Ovary (tissue), 9 donors: ENCODE measurements around the gene CXCL3. TPM values are rescaled to one million over a fixed set of nuclear protein-coding genes. Genes with fewer than 3 reads are reported as not detected.

Source experiments
- DNase-seq, 5 donors: peaks; one replicate each; pipeline ENCODE4 v3.0.0-alpha.2; 2019 to 2020
- H3K27ac ChIP-seq, 2 donors: fragments of 200-600 bp; one replicate each; pipeline versions ENCODE4 v1.5.1 to v1.8.0; 2019 to 2022
- H3K27me3 ChIP-seq: fragments of 200-600 bp; one replicate; pipeline ENCODE4 v1.8.0; 2022
- H3K36me3 ChIP-seq: fragments of 200-600 bp; sonication (generic); one replicate; pipeline ENCODE4 v1.5.1; 2019
- H3K4me1 ChIP-seq: one replicate; pipeline ENCODE4 v1.8.1; 2013; ENCODE audit warnings: mild to moderate bottlenecking, moderate library complexity; ENCODE audit not compliant: insufficient read depth
- H3K4me3 ChIP-seq: fragments of 200-600 bp; sonication (generic); one replicate; pipeline ENCODE4 v1.5.1; 2017
- H3K9me3 ChIP-seq, 2 donors: fragments of 200-600 bp in 1 of 2; sonication (generic) in 1 of 2; one replicate each; pipeline versions ENCODE4 v1.5.1 to v1.8.1; 2013 to 2019; ENCODE audit warnings: mild to moderate bottlenecking in 1 of 2, moderate library complexity in 1 of 2
- CTCF ChIP-seq, 3 donors: fragments of 450-650 bp in 2 of 3; fragments of 200-600 bp in 1 of 3; IDR thresholded peaks; one replicate each; pipeline versions ENCODE4 v1.5.1 to v1.8.0; 2016 to 2022; ENCODE audit warnings: antibody characterized with exemption in 3 of 3, mild to moderate bottlenecking in 1 of 3
- EP300 ChIP-seq: sonication (generic); formaldehyde crosslinking; IDR thresholded peaks from one replicate; pipeline ENCODE4 v1.6.1; 2017; ENCODE audit warnings: antibody characterized with exemption
- POLR2A ChIP-seq: fragments of 450-650 bp; IDR thresholded peaks from one replicate; pipeline ENCODE4 v1.6.1; 2017; ENCODE audit warnings: antibody characterized with exemption, mild to moderate bottlenecking, moderate library complexity
- WGBS, 3 donors: extraction: QIAGEN DNeasy Blood & Tissue Kit in 1 of 3; methylation state at CpG; one replicate each; pipeline versions ENCODE4 v1.1.5 to v1.1.7; 2013 to 2017; 5-methylcytosine and 5-hydroxymethylcytosine counted together
- intact Hi-C, 4 donors: fragments of 100-400 bp; cut with DNase I; formaldehyde crosslinking; loops; one replicate each; pipeline versions ENCODE4 v1.11.0 to v1.15.1; 2022 to 2023
- polyA plus RNA-seq, 2 donors: library from polyadenylated mRNA; stranded (reverse); fragments of 200-250 nt in 1 of 2; fragments of 350-450 nt in 1 of 2; fragmentation: Illumina TruSeq in 1 of 2; extraction: RNeasy Lipid Tissue Mini Kit (QIAGEN cat#74804) in 1 of 2; gene quantifications; one replicate each; pipeline ENCODE4 v1.2.3, GENCODE V29; 2013 to 2014
- small RNA-seq: library from RNA; depleted of rRNA; stranded (forward); fragments of <200 nt; gene quantifications from one replicate; pipeline ENCODE3, GENCODE V24; 2016
- total RNA-seq, 7 donors: library from RNA; depleted of rRNA in 2 of 7; stranded (reverse); fragments of >200 nt in 2 of 7; fragmentation: NEBNext Ultra II Directional in 3 of 7; extraction: Animal tissue kit (Norgen Biotek cat#: 25700) in 3 of 7; gene quantifications; one replicate each; pipeline versions ENCODE4 v1.1.0 to v1.2.4, GENCODE V29; 2016 to 2023
- donor health status: DM: no; HTN: no; CAD: no; lungs with moderate emphysema.
- donor health status: DM: no; HTN: no; CAD: no.
- donor health status: Bipolar disorder and iron deficiency.
- donor health status: DM: yes; HTN: yes; CAD: no.
- donor health status: DM: no; HTN: no; CAD: no.
- donor health status: DM: yes; HTN: yes; CAD: no.

CXCL3 gene
- total and polyA plus RNA-seq, 9 donors: 0.25 to 17.5 (median 0.72) TPM

- 88 to 91% (median 89%) methylated on average over 9 of the region's 9 CpGs for WGBS, 3 donors
- Histone ChIP-seq H3K27me3 (no peaks in the 10 kb centered on the region), H3K4me3 (no peak overlapping the region), H3K9me3 (no peaks in the 10 kb centered on the region), H3K27ac (no peak overlapping the region), H3K36me3 (no peaks in the 10 kb centered on the region), H3K4me1 (no peaks in the 10 kb centered on the region)
- no peak for TF ChIP-seq POLR2A
- TF ChIP-seq EP300: no peak
- TF ChIP-seq CTCF (IDR thresholded peaks at IDR 0.05): no peak
- DNase-seq: no peak
- intact Hi-C loops: no loop called here
Measured at GRCh38 chr4:73990988-73991741, 47.3 kb downstream of the CXCL3 start.

GRCh38 chr4:73989928-73990327, 48.6 kb downstream of the CXCL3 start:
- Histone ChIP-seq H3K27ac (no peak overlapping the region), H3K4me1 (no peaks in the 10 kb centered on the region), H3K27me3 (no peaks in the 10 kb centered on the region), H3K36me3 (no peaks in the 10 kb centered on the region), H3K4me3 (no peak overlapping the region), H3K9me3 (no peaks in the 10 kb centered on the region)
- no peak for DNase-seq
- TF ChIP-seq CTCF (IDR thresholded peaks at IDR 0.05): no peak
- no peak for TF ChIP-seq POLR2A
- no peak for TF ChIP-seq EP300
- intact Hi-C loops: no loop called here
- WGBS, 3 donors: 74 to 86% (median 84%) methylated on average over 5 of the region's 5 CpGs

- H3K27me3 ChIP-seq: no peaks in the 10 kb centered on the region
- DNase-seq: no peak
- no peaks in the 10 kb centered on the region for H3K9me3 ChIP-seq
- intact Hi-C loops: no loop called here
- H3K36me3 ChIP-seq: no peaks in the 10 kb centered on the region
- WGBS, 3 donors: 68 to 73% (median 72%) methylated on average over 3 of the region's 3 CpGs
- H3K4me3 ChIP-seq: no peak overlapping the region
- no peaks in the 10 kb centered on the region for H3K4me1 ChIP-seq
- H3K27ac ChIP-seq: no peak overlapping the region
- no peak for TF ChIP-seq POLR2A
- no peak for TF ChIP-seq CTCF (IDR thresholded peaks at IDR 0.05)
- TF ChIP-seq EP300: no peak
Measured at GRCh38 chr4:73989031-73989430, 49.5 kb downstream of the CXCL3 start.

GRCh38 chr4:73988061-73988460, 50.4 kb downstream of the CXCL3 start, which contains the start of gene PPBP:
PPBP (minus strand) TSS chr4:73988190; CDS start chr4:73988103, 87 bp downstream.
- Histone ChIP-seq H3K27ac (no peak within 1 kb of the TSS), H3K27me3 (no peaks in the 10 kb centered on the region), H3K4me3 (no peak within 1 kb of the TSS), H3K36me3 (no peaks in the 10 kb centered on the region), H3K4me1 (no peaks in the 10 kb centered on the region), H3K9me3 (no peaks in the 10 kb centered on the region)
- WGBS, 3 donors: 76 to 88% (median 85%) methylated on average over 2 of the region's 2 CpGs
- intact Hi-C loops: no loop called here
- TF ChIP-seq POLR2A: no peak
- DNase-seq: no peak

Small RNA genes lying within 50 kb of the gene (small RNA-seq; reads per million reads assigned to genes)
- not detected for gene RN7SL218P

Other genes with a start within 250 kb of the CXCL3 start
- 1 to 10 TPM in 1 of 7 donors, under 1 TPM in 4, not detected in 2; 0.12 to 1.5 (median 0.15) TPM for gene CXCL6, start 202.0 kb downstream of the CXCL3 start, total RNA-seq
- under 1 TPM; 0.20 to 0.75 TPM for gene CXCL6, start 202.0 kb downstream of the CXCL3 start, polyA plus RNA-seq
- not detected for gene PF4V1, start 185.4 kb downstream of the CXCL3 start, total RNA-seq
- gene PF4V1, start 185.4 kb downstream of the CXCL3 start, polyA plus RNA-seq: not detected
- gene CXCL1, start 169.3 kb downstream of the CXCL3 start, total RNA-seq: 10 to 100 TPM in 1 of 7 donors, 1 to 10 TPM in 4, under 1 TPM in 2; 0.40 to 28.5 (median 1.5) TPM
- gene CXCL1, start 169.3 kb downstream of the CXCL3 start, polyA plus RNA-seq: 1 to 10 TPM; 1.4 to 8.2 TPM
- under 1 TPM in 1 of 7 donors, not detected in 6; 0.72 TPM for gene PF4, start 56.7 kb downstream of the CXCL3 start, total RNA-seq
- not detected for gene PF4, start 56.7 kb downstream of the CXCL3 start, polyA plus RNA-seq
- under 1 TPM in 1 of 7 donors, not detected in 6; 0.53 TPM for gene PPBP, start 50.5 kb downstream of the CXCL3 start, total RNA-seq
- gene PPBP, start 50.5 kb downstream of the CXCL3 start, polyA plus RNA-seq: under 1 TPM in 1 of 2 donors, not detected in 1; 0.80 TPM
- under 1 TPM in 3 of 7 donors, not detected in 4; 0.10 to 0.34 (median 0.12) TPM for gene CXCL5, start 40.0 kb downstream of the CXCL3 start, total RNA-seq
- under 1 TPM; 0.05 to 0.27 TPM for gene CXCL5, start 40.0 kb downstream of the CXCL3 start, polyA plus RNA-seq
- gene CXCL2, start 60.5 kb upstream of the CXCL3 start, total RNA-seq: 100 to 1,000 TPM in 1 of 7 donors, 10 to 100 TPM in 3, 1 to 10 TPM in 3; 2.8 to 431 (median 11.0) TPM
- gene CXCL2, start 60.5 kb upstream of the CXCL3 start, polyA plus RNA-seq: 10 to 100 TPM in 1 of 2 donors, 1 to 10 TPM in 1; 3.4 to 12.7 TPM
- 10 to 100 TPM; 12.3 to 19.3 (median 14.5) TPM for gene MTHFD2L, start 119.4 kb upstream of the CXCL3 start, total RNA-seq
- 1 to 10 TPM; 5.8 to 8.6 TPM for gene MTHFD2L, start 119.4 kb upstream of the CXCL3 start, polyA plus RNA-seq